Left colon (tissue), 2 donors: ENCODE results near the gene DESI1. TPM values are rescaled to one million over a fixed set of nuclear protein-coding genes. Genes with fewer than 3 reads are reported as not detected.
"Not testable (repeated sequence)": the region's sequence is repeated elsewhere in the genome, so short reads cannot be mapped to it uniquely, and the experiment has no call there.

Experiments used
- ATAC-seq: fragments of 200-7000 bp; cut with Tn5 transposase; one replicate; pipeline ENCODE4 v1.9.1; 2020; ENCODE audit warnings: mild to moderate bottlenecking, moderate library complexity
- DNase-seq, 2 donors: peaks; one replicate each; pipeline ENCODE4 v3.0.0-alpha.2; 2020
- intact Hi-C, 2 donors: fragments of 100-400 bp; cut with DNase I in 1 of 2; cut with micrococcal nuclease in 1 of 2; formaldehyde crosslinking; loops; one replicate each; pipeline versions ENCODE4 v1.11.2 to v1.14.0; 2022; cut with DNase I, micrococcal nuclease
- long read RNA-seq: library from polyadenylated mRNA; unstranded; transcript quantifications from one replicate; pipeline ENCODE4 v2.0.0, GENCODE V29; 2021
- total RNA-seq, 2 donors: library from RNA; stranded (reverse); fragmentation: NEBNext Ultra II Directional; extraction: Animal tissue kit (Norgen Biotek cat#: 25700); gene quantifications; one replicate each; pipeline ENCODE4 v1.2.1, GENCODE V29; 2021
- donor health status: DM: no; HTN: no; CAD: no.
- donor health status: DM: yes; HTN: yes; CAD: no.

The DESI1 gene
- total RNA-seq = 10 to 100 TPM; 24.5 to 25.2 TPM
- long read RNA-seq, transcript DESI1-201 (6 exons, 3,833 nt) = major isoform, 6 of 28 reads
- long read RNA-seq, partial matches to known transcripts = 0 of 28 reads
- long read RNA-seq, other reads (novel, unspliced or antisense) = 22 of 28 reads

GRCh38 chr22:41620589-41621098 lies at the start of gene DESI1:
TSS of gene DESI1 (minus strand) at chr22:41621043. CDS start at chr22:41620839, 204 bp downstream.
- peak; percentile 35 for ATAC-seq
- intact Hi-C loops = no loop called here
- DNase-seq = no peak

- no peak for ATAC-seq
- DNase-seq = no peak
- intact Hi-C loops = no loop called here
These were observed 48.4 kb upstream of the DESI1 start for GRCh38 chr22:41668971-41669911.

GRCh38 chr22:41664951-41665350 lies 44.1 kb upstream of the DESI1 start:
- intact Hi-C loops = no loop called here
- DNase-seq (no peak), ATAC-seq (no peak)

GRCh38 chr22:41664490-41664889 lies 43.6 kb upstream of the DESI1 start:
- intact Hi-C loops = no loop called here
- ATAC-seq (no peak), DNase-seq (no peak)

GRCh38 chr22:41663594-41663993 lies 42.8 kb upstream of the DESI1 start:
- ATAC-seq, intact Hi-C loops, DNase-seq: not testable (repeated sequence)

GRCh38 chr22:41661713-41662112 lies 40.9 kb upstream of the DESI1 start:
- ATAC-seq = no peak
- no peak for DNase-seq

GRCh38 chr22:41661088-41661487 lies 40.2 kb upstream of the DESI1 start:
- intact Hi-C loops = no loop called here
- DNase-seq (no peak), ATAC-seq (no peak)

More at GRCh38 chr22:41661713-41662112, 40.9 kb upstream of the DESI1 start:
- intact Hi-C loops = no loop called here

GRCh38 chr22:41660416-41660815 lies 39.6 kb upstream of the DESI1 start:
- DNase-seq = no peak
- intact Hi-C loops = no loop called here
- no peak for ATAC-seq

- no peak for ATAC-seq
- no peak for DNase-seq
- intact Hi-C loops = no loop called here
These were observed 39.1 kb upstream of the DESI1 start for GRCh38 chr22:41659941-41660340.

- ATAC-seq = no peak
- DNase-seq = no peak
- intact Hi-C loops = no loop called here
These were observed 38.0 kb upstream of the DESI1 start for GRCh38 chr22:41658869-41659268.

GRCh38 chr22:41657709-41658108 lies 36.9 kb upstream of the DESI1 start:
- no peak for DNase-seq
- intact Hi-C loops = no loop called here
- ATAC-seq = no peak

- no peak for ATAC-seq
- intact Hi-C loops = no loop called here
- DNase-seq = no peak
These were observed 35.7 kb upstream of the DESI1 start for GRCh38 chr22:41656556-41656955.

GRCh38 chr22:41654322-41654721 lies 33.5 kb upstream of the DESI1 start:
- intact Hi-C loops = no loop called here

GRCh38 chr22:41650821-41651220 lies 30.0 kb upstream of the DESI1 start:
- intact Hi-C loops = no loop called here
- ATAC-seq (no peak), DNase-seq (no peak)

More at GRCh38 chr22:41654322-41654721, 33.5 kb upstream of the DESI1 start:
- no peak for ATAC-seq
- DNase-seq = no peak

GRCh38 chr22:41650229-41650628 lies 29.4 kb upstream of the DESI1 start:
- intact Hi-C loops = no loop called here

GRCh38 chr22:41648432-41648831 lies 27.6 kb upstream of the DESI1 start:
- DNase-seq (no peak), ATAC-seq (no peak)
- intact Hi-C loops = no loop called here

More at GRCh38 chr22:41650229-41650628, 29.4 kb upstream of the DESI1 start:
- ATAC-seq (no peak), DNase-seq (no peak)

- ATAC-seq (no peak), DNase-seq (no peak)
- intact Hi-C loops = no loop called here
These were observed 26.9 kb upstream of the DESI1 start for GRCh38 chr22:41647771-41648170.

- intact Hi-C loops = no loop called here
These were observed 21.7 kb upstream of the DESI1 start for GRCh38 chr22:41642331-41643110.

GRCh38 chr22:41641854-41642253 lies 21.0 kb upstream of the DESI1 start:
- ATAC-seq (no peak), DNase-seq (no peak)
- intact Hi-C loops = no loop called here

More at GRCh38 chr22:41642331-41643110, 21.7 kb upstream of the DESI1 start:
- DNase-seq = no peak
- ATAC-seq = no peak
